Smooth muscle cell of the brain vasculature (primary cell): ENCODE measurements around the gene ATP4B.

ENCODE experiments used
- DNase-seq: peaks from one replicate; pipeline ENCODE4 v3.0.0-alpha.2; 2012; ENCODE audit warnings: low read depth, low spot score

The ATP4B gene

DNA sequence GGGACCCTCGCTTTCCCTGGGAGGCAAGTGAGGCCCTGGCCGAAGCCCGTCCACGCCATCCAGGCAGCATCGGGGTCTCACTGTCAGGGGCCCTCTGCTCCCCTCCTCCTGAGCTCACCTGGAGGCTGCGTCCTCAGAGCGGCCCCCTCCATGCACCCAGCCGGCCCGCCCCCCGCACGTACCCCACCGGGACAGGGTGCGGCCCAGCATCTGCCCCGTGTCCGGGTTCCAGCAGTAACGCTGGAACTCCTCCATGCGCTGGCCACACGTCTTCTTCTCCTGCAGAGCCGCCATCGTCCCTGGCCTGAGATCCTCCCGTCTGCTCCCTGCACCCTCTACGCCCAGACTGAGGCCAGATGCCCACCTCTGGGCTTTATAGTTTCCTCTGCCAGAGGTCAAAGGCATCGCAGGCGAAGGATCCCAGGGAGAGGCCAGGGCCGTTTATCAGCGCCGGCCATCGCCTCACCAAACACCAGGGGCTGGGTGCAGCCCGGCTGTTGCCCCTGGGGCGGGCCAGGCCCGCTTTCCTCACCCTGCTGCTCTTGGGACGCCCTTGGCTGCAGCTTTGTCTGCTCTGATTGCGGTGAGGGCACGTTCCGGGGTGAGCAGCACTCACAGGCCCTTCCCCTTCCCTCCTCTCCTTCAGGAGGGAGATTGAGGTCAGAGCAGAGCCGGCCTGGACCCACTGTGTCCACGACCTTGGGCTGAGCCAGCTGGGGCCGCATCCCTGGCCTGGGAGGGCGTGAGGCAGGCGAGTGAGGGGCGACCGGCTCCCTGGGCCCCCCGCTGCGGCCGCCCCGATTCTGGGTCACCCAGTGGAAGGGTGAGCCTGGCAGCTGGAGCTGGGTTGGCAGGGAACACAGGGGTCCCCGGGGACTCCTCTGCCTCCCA, at the start of gene ATP4B:
ATP4B (minus strand) TSS at position 348 of the 891 bp plus-strand sequence; CDS start at position 294, 54 bp downstream.
- no peak for DNase-seq

DNA sequence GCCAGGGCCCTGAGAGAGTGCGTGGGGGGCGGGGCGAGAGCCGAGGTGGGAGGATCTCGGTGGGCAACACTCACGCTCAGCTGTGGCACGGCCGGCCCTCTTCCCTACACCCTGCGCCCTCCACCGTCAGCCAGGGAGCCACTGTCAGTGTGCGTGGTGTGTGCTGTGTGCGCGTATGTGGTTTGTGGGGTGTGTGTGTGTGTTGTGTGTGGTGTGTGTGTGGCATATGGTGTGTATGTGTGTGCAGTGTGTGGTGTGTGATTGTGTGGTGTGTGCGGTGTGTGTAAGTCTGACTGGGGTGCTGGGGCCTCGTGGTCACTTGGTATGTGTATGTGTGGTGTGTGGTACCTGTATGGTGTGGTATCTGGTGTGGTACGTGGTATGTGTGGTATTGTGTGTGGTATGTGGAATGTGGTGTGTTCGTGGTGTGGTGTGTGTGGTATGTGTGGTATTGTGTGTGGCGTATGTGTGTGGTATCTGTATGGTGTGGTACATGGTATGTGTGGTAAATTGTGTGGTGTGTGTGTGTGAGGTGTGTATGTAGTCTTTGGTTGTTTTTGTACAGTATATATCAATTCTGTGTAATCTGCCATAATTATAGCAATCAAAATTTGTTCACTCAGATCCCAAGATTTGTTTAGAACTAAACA, 14.1 kb upstream of the ATP4B start:
- no peak for DNase-seq

DNA sequence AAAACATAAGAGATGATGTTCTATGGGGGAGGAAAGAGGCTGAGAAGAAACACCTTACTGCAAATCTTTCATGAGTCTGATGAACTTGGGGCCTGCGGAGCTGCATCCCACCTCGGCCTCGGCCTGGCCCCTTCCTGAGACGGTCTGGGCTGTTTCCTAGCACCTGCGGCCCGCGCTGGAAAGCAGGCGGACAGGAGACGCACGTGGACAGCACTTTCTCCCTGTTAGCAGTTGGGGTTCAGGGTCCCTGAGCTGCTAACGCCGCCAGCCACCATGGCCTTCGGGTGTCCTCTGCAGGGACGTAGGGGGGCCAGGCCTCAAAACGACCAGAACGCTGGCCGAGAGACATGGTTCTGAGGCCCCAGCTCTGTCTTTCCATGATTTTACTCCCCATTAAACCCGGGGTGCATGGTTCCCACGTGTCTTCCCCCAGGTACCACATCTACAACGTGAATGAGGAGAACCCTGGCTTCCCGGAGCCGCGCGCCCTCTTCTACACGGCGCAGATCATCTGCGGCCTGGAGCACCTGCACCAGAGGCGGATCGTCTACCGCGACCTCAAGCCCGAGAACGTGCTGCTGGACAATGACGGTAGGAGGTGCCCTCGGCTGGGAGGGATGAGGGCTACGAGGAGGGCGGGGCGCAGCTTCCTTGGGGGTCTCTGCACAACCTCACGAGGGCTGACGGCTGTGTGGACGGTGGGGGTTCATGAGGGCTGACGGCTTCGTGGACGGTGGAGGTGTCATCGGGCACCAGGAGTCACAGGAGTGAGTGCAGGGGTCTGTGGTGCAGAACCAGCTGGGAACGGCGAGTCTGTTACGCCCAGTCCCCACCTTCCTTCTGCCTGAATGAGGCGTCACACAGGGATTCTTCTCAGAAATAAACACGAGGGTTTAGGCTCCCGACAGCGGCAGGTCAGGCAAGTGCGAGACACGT, 13.3 kb upstream of the ATP4B start:
- DNase-seq = no peak

DNA sequence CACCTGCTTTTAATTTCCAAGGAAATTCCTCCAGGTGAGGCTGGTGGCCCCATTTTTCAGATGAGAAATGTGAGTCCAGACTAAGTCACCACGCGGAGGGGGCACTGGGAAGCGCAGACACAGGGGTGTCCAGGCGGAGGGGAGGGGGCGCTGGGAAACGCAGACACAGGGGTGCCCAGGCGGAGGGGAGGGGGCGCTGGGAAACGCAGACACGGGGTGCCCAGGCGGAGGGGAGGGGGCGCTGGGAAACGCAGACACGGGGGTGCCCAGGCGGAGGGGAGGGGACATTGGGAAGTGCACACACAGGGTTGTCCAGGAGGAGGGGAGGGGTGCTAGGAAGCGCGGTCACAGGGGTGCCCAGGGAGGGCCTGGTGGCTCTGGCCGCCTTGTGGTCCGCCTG, 12.5 kb upstream of the ATP4B start:
- no peak for DNase-seq

DNA sequence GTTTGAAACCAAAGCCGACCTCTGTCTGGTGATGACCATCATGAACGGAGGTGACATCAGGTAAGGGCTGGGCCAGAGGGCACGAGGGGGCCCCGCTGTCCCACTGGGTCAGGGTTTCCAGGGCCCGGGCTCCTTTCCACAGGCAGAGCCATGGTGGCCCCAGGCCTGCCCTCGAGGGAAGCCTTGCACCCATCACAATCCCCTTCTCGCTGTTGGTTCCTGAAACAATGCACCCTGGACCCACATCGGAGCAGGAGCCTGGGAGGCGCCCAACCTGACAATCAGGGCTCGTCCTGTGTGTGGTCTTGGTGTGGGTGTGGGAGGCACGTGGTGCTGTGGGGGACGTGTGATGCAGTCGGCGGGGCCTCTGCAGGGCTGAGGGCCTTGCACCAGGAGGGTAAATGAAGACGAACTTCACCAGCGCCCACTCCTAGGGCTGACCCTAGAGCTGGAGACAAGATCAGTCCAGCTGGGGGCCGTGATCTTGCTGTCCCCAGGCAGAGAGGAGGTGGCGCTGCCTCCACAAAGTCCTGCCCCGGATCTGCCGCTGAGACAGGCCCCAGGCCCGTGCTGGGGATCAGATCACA, 11.8 kb upstream of the ATP4B start:
- no peak for DNase-seq

DNA sequence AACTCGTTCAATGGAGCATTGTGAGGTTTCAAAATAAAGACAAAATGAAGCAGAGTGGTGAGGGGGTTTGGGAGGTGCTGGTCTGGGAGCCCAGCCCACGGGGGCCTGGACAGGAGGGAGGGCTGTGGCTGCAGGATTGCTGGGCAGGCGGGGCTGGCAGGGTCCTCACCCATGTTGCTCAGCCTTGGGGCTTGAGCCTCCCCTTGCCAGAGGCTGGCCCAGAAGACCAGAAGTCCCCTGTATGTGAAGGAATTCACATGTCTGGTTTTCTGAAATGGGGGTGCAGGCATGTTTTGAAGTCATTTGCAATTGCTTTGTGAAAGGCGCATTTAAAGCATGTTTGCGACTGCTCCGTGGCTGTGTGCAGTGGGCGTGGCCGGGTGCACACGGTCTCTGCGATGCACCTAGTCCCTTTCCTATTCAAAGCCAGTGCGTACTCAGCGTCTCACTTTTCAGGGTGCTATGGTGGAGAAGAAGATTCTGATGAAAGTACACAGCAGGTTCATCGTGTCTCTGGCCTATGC, 11.3 kb upstream of the ATP4B start:
- DNase-seq = no peak

DNA sequence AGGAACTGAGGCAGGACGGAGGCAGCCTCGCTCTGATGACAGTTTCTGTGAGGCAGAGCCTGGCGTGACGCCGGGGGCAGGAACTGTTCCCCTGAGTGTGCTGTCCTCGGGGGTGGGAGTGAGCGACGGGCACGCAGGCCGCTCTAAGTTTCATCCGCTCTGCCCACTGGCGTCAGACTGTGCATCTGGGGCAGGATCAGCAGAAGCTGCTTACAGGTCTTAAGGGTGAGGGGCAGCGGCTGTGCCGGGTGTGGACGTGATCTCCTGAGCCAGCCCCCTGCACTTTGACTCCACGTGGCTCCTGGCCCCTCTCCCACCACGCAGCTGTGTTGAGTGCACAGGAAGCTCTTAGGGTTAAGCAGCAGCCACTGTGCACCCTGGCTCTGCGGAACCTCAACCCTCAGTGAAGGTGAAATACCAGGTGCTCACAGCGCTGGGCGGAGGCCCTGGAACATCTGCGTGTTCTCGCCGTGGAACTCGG, 10.5 kb upstream of the ATP4B start:
- no peak for DNase-seq

DNA sequence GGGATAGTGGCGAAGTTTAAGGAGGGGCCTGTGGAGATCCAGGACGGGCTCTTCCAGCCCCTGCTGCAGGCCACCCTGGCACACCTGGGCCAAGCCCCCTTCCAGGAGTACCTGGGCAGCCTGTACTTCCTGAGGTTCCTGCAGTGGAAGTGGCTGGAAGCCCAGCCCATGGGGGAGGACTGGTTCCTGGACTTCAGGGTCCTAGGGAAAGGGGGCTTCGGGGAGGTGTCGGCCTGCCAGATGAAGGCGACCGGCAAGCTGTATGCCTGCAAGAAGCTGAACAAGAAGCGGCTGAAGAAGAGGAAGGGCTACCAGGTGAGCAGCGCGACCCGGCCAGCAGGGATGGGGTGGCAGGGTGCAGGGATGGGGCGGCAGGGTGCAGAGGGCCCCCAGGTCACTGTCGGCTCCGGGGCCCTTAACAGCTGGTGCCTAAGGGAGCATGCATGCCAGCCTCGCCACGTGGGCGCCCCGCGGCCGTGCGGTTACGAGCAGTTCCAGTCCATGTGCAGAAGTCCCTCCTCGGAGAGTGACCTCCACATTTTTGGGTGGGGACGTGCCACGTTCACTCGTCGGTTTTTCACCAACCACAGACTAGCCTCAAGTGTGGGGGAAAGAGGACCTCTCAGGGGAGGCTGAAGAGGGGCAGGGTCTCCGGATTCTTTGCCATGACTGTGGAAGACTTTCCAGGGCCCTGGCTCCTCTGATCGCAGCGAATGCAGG, 9.9 kb upstream of the ATP4B start:
- DNase-seq = no peak

DNA sequence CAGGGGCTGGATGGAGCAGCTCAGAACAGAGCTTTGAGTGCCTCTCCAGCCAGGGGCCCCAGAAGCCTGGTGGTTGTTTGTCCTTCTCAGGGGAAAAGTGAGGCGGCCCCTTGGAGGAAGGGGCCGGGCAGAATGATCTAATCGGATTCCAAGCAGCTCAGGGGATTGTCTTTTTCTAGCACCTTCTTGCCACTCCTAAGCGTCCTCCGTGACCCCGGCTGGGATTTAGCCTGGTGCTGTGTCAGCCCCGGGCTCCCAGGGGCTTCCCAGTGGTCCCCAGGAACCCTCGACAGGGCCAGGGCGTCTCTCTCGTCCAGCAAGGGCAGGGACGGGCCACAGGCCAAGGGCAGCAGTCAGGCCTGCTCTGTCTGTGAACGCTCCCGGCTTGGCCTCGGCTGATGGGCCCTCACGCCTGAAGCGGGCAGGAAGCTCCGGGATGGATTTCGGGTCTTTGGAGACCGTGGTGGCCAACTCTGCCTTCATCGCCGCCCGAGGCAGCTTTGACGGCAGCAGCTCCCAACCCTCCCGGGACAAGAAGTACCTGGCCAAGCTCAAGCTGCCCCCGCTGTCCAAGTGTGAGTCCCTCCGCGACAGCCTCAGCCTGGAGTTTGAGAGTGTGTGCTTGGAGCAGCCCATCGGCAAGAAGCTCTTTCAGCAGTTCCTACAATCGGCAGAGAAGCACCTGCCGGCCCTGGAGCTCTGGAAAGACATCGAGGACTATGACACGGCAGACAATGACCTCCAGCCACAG, 9.1 kb upstream of the ATP4B start, which contains the start of gene GRK1:
GRK1 (plus strand) TSS at position 269 of the 751 bp plus-strand sequence; CDS start at position 437, 168 bp downstream.
- DNase-seq = no peak

DNA sequence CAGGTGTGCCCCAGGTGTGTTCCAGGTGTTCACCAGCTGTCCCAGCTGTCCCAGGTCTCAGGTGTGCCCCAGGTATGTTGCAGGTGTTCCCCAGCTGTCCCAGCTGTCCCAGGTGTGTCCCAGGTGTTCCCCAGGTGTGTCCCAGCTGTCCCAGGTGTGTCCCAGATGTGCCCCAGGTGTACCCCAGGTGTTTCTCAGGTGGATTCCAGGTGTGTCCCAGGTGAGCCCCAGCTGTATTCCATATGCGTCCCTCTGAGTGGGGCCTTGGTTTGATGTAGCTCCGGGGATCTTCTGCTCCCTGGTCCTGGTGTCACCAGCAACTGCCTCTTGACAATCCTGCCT, 8.3 kb upstream of the ATP4B start:
- no peak for DNase-seq

DNA sequence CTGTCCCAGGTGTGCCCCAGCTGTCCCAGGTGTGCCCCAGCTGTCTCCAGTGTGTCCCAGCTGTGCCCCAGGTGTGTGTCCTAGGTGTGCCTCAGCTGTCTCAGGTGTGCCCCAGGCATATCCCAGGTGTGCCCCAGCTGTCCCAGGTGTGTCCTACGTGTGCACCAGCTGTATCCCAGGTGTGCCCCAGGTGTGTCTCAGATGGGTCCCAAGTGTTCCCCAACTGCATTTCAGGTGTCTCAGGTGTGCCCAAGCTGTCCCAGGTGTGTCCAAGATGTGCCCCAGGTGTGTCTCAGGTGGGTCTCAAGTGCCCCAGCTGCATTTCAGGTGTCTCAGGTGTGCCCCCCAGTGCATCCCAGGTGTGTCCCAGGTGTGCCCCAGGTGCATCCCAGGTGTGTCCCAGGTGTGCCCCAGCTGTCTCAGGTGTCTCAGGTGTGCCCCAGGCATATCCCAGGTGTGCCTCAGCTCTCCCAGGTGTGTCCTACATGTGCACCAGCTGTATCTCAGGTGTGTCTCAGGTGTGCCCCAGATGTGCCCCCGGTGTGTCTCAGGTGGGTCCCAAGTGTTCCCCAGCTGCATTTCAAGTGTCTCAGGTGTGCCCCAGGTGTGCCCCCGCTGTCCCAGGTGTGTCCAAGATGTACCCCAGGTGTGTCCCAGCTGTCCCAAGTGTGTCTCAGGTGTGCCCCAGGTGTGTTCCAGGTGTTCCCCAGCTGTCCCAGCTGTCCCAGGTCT, 7.8 kb upstream of the ATP4B start:
- DNase-seq = no peak

DNA sequence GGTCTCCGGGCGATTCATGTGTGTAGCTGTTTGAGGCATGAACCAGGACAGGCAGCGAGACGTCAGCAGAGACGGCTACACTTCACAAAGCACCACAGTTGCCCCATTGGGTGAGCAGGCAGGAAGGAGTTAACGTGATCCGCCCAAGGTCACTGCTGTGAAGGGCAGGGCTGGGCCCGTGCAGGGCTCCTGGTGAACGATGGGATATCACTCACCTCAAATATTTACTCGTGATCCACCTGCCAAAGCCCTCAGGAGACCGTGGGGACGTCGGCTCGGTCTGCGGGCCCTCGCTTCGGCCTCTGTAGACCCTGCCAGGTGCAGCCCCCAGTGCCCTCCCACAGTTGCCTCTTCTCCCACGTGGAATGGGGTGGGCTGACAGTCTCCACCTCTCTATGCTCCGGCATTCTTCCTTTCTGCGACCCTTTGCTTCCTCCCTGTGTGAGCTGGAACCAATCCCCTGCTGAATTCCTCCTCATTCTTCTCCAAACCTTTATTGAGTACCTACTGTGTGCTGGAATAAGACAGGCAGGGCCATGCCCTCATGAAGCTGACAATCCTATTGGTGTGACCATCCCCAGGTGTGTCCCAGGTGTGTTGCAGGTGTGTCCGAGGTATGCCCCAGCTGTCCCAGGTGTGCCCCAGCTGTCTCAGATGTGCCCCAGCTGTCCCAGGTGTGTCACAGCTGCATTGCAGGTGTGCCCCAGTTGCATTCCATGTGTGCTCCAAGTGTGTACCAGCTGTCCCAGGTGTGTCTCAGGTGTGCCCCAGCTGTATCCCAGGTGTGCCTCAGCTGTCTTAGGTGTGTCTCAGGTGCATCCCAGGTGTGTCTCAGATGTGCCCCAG, 7.0 kb upstream of the ATP4B start:
- no peak for DNase-seq

DNA sequence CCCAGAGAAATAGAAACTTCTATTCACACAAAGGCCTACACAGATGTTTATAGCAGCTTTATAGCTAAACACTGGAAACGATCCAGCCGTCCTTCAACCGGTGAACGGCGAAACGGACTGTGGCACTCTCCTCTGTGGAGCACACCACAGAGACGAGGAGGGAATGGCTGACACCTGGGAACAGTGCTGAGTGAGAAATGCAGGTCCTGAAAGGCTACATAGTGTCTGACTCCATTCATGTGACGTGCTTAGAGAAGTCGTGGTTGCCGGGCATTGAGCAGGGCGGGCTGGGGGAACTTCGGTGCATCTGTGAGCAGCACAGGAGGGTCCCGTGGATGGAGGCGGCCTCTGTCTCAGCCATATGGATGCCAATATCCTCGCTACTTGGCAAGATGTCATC, 5.9 kb upstream of the ATP4B start:
- no peak for DNase-seq

DNA sequence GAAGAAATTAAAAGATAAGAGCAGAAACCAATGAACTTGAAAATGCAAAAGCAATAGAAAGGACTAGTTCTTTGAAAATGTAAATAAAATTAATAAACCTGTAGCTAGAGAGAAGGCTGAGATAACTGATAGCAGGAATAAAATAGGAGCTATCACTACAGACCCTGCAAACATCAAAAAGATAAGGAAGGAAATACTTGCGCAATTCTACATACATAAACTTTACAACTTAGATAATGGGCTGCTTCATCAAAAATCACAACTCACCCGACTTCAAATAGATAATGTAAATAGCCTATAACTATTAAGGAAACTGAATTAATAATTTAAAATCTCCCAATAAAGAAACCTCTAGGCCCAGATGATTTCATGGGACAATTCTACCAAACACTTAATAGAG, 3.5 kb upstream of the ATP4B start:
- DNase-seq = no peak

DNA sequence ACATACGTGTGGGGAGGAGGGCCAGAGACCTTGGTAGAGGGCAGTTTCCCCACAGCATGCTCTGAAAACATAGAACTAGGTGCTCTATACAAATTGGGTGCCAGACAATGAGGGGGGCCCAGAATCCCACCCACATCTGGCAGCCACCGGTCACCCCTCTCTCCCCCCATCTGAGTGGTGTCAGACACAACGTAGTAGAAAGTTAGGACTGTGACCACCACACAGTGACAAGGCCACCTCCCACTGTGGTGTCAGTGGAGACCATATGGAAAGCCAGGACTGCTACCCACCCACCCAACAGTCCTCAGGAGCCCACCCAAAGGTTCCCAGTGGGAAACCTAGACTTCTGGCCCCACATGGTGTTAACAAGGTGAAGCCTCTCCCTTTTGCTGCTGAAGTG, 2.1 kb upstream of the ATP4B start:
- DNase-seq = no peak

DNA sequence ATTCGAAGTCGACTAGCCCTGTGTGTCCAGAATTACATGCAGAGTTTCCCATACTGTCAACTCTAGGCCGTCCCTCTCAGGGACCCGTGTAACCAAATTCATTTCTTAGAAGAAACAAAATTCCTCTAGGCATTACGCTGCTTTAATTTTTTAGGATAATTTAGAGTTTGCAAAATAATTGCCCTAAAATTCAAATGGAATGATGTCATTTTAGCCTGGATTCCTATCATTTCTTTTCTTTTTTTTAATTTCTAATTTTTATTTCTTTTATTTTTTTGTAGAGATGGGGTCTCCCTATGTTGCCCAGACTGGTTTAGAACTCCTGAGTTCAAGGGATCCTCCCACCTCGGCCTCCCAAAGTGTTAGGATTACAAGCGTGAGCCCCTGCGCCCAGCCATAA, 1.3 kb upstream of the ATP4B start:
- no peak for DNase-seq

DNA sequence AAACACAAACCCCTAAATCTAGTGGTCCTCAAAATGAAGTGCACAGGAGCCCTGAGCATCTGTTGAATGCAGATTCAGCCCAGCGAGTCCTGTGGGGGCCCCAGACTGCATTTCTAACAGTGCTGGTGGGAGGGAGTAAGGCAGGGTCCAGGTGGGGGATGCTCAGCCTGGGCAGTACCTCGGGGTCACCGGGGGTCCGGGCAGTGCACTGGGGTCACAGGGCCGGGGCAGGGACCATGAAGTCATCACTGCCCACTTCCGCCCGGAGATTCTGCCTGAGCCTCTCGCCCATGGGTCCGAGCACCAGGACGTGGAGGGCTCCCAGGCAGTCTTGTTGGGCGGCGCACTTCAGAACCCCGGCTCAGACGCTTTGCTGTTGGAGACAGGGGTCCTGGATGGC, 838 bp upstream of the ATP4B start:
- DNase-seq = no peak
